GM12878 (cell line): ENCODE results near the gene KCNG1. TPM values are rescaled to one million over a fixed set of nuclear protein-coding genes. Genes with fewer than 3 reads are reported as not detected.

Experiments
- ATF3 ChIP-seq: IDR thresholded peaks from 2 replicates; pipeline ENCODE4 v1.6.1; 2011; ENCODE audit warnings: low read depth, mild to moderate bottlenecking, low read length, moderate library complexity, borderline replicate concordance; ENCODE audit errors: extremely low read depth
- CHD2 ChIP-seq: IDR thresholded peaks from 2 replicates; pipeline ENCODE4 v1.6.1; 2011; ENCODE audit warnings: low read depth, low read length, improper control_type of control experiment, borderline replicate concordance
- EED ChIP-seq: sonication (generic); IDR thresholded peaks from 2 replicates; pipeline ENCODE4 v1.6.1; 2016; ENCODE audit warnings: antibody characterized with exemption, low read depth
- ETV6 ChIP-seq, 2 experiments: fragments of 450-650 bp in 1 of 2; IDR thresholded peaks in 1 of 2; conservative IDR thresholded peaks in 1 of 2; 2 replicates each; pipeline ENCODE4 v1.6.1; 2014; ENCODE audit warnings: antibody characterized with exemption in 1 of 2, borderline replicate concordance in 1 of 2, low read depth in 1 of 2, mild to moderate bottlenecking in 1 of 2, moderate library complexity in 1 of 2
- KDM1A ChIP-seq: fragments of 200-600 bp; sonication (generic); IDR thresholded peaks from 2 replicates; pipeline ENCODE4 v1.6.1; 2016; ENCODE audit warnings: borderline replicate concordance
- MTA3 ChIP-seq: IDR thresholded peaks from 2 replicates; pipeline ENCODE4 v1.6.1; 2012; ENCODE audit warnings: low read length, inconsistent platforms, borderline replicate concordance
- MXI1 ChIP-seq: fragments of 150-350 bp; IDR thresholded peaks from 2 replicates; pipeline ENCODE4 v1.6.1; 2011; ENCODE audit warnings: low read depth, mild to moderate bottlenecking, inconsistent platforms, low read length, improper control_type of control experiment
- NRF1 ChIP-seq: conservative IDR thresholded peaks from 2 replicates; pipeline ENCODE4 v1.6.1; 2011; ENCODE audit warnings: mild to moderate bottlenecking, low read depth, low read length, improper control_type of control experiment
- POLR2A ChIP-seq: IDR thresholded peaks from 2 replicates; pipeline ENCODE4 v1.6.1; 2011; ENCODE audit warnings: low read depth, mild to moderate bottlenecking, low read length
- POLR2AphosphoS5 ChIP-seq: IDR thresholded peaks from 2 replicates; pipeline ENCODE4 v1.6.1; 2011; ENCODE audit warnings: mild to moderate bottlenecking, low read length, inconsistent platforms
- RUNX3 ChIP-seq: IDR thresholded peaks from 2 replicates; pipeline ENCODE4 v1.6.1; 2012; ENCODE audit warnings: low read length, inconsistent platforms
- SUZ12 ChIP-seq: fragments of 200-600 bp; sonication (generic); IDR thresholded peaks from one replicate; pipeline ENCODE4 v1.6.1; 2018; ENCODE audit warnings: antibody characterized with exemption, mild to moderate bottlenecking; ENCODE audit not compliant: unreplicated experiment
- TARDBP ChIP-seq: IDR thresholded peaks from 2 replicates; pipeline ENCODE4 v1.6.1; 2016; ENCODE audit warnings: borderline replicate concordance
- WRNIP1 ChIP-seq: IDR thresholded peaks from 2 replicates; pipeline ENCODE4 v1.6.1; 2011; ENCODE audit warnings: low read depth, low read length, improper control_type of control experiment, borderline replicate concordance
- ZNF207 ChIP-seq: fragments of 450-650 bp; IDR thresholded peaks from 2 replicates; pipeline ENCODE4 v1.6.1; 2014; ENCODE audit warnings: antibody characterized with exemption, mild to moderate bottlenecking, borderline replicate concordance
- polyA plus RNA-seq, 11 experiments: library from polyadenylated mRNA; depleted of rRNA in 4 of 11; unstranded in 6 of 11; stranded (reverse) in 5 of 11; fragments of >200 nt; fragmentation: Nextera tagmentation in 4 of 11; fragmentation: Illumina TruSeq in 1 of 11; extraction: Ambion mirVana in 4 of 11; extraction: Trizol in 1 of 11; gene quantifications; 1 replicate in 1 of 11; 2 replicates in 10 of 11; pipeline versions ENCODE4 v1.2.1 to v1.2.3, GENCODE V29; 2011 to 2016; ENCODE audit warnings: inconsistent platforms in 2 of 11, missing spikeins in 2 of 11, low read depth in 1 of 11
- total RNA-seq, 4 experiments: library from RNA; depleted of rRNA in 3 of 4; stranded (reverse); fragments of >200 nt in 3 of 4; fragmentation: Illumina TruSeq in 1 of 4; extraction: Trizol in 1 of 4; gene quantifications; 2 replicates each; pipeline versions ENCODE4 v1.2.1 to v1.2.3, GENCODE V29; 2013 to 2021

The KCNG1 gene
- total and polyA plus RNA-seq, 10 of the 15 experiments (the other 5 are each of a cell fraction or from before 2014, with no cell fraction given), result not detected

GRCh38 chr20:50957798-50958614 lies 64.9 kb downstream of the KCNG1 start, which contains the start of gene DPM1 (continued):
- TF ChIP-seq SUZ12 (no peak), ZNF207 (0 out of 2 replicates have a peak, but pooled peaks have one; percentile 88), ATF3 (no peak), KDM1A (no peak), MXI1 (no peak), TARDBP (no peak), NRF1 (no peak), EED (0 out of 2 replicates have a peak, but pooled peaks have one; percentile 18), ETV6 (conservative IDR thresholded peaks at IDR 0.05 in 1 of 2, IDR thresholded peaks at IDR 0.05 in 1 of 2; ENCODE audit: borderline replicate concordance in 1 of 2, low read depth in 1 of 2) (peak; percentile 94 to 95; a peak in 3 of 4 replicates), RUNX3 (peak; percentile 43; the same call in 1 of the 2 replicates), WRNIP1 (no peak), MTA3 (no peak), POLR2A (peak; percentile 99), POLR2AphosphoS5 (peak; percentile 99), CHD2 (no peak)
